Prostate gland (tissue), 2 donors: ENCODE results near the gene SLC25A42.
"Not testable (repeated sequence)": the region's sequence is repeated elsewhere in the genome, so short reads cannot be mapped to it uniquely, and the experiment has no call there.

Experiments
- CTCF ChIP-seq, 4 experiments: fragments of 200-600 bp in 2 of 4; fragments of 450-650 bp in 2 of 4; sonication (generic) in 2 of 4; IDR thresholded peaks; 1 replicate in 3 of 4; 2 replicates in 1 of 4; pipeline ENCODE4 v1.5.1; 2016 to 2019; ENCODE audit warnings: antibody characterized with exemption in 4 of 4, mild to moderate bottlenecking in 2 of 4, moderate library complexity in 2 of 4
- POLR2A ChIP-seq: fragments of 450-650 bp; IDR thresholded peaks from one replicate; pipeline ENCODE4 v1.6.1; 2016; ENCODE audit warnings: antibody characterized with exemption, mild to moderate bottlenecking

- TF ChIP-seq POLR2A; CTCF (IDR thresholded peaks at IDR 0.05): not testable (repeated sequence)
These were observed 43.1 kb downstream of the SLC25A42 start for GRCh38 chr19:19106938-19107337.
